ENCODE measurements around the gene TSSK3.

TSSK3 gene, protein sequence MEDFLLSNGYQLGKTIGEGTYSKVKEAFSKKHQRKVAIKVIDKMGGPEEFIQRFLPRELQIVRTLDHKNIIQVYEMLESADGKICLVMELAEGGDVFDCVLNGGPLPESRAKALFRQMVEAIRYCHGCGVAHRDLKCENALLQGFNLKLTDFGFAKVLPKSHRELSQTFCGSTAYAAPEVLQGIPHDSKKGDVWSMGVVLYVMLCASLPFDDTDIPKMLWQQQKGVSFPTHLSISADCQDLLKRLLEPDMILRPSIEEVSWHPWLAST

DNA sequence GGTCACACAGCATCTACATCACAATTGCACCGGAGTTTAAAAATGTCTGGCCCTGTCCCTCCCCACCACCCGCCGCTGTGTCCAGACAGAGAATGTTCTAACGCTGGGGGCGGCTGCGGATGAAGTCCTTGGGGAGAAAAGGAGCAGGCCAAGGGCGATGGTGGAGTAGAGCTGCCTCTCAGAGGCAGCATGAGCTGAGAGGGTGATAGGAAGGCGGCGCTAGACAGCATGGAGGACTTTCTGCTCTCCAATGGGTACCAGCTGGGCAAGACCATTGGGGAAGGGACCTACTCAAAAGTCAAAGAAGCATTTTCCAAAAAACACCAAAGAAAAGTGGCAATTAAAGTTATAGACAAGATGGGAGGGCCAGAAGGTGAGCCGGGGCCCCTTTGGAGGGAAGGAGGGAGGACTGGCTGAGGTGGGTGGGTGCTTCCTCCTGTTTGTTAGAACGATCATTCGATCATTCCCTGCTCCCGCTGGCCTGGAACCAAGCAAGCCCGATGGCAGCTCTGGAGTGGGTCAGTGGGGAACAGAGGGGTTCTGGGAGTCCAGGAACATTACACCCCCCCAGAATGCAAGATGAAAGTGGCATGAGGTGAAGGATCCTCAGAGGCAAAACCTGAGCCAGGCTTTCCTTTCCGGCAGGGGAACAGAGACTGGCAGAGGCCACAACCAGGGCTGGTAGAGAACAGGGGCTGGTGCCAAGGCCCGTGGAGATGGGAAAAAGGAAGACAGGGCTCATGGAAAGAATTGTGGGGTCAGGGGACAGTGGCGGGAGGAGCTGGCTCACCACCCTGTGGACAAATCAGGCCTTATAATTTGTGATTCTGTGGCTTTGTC, at the start of gene TSSK3, which contains the start of gene FAM229A:
Gene TSSK3, plus strand, starts transcription at position 66 of the 840 bp plus-strand sequence. Its CDS starts 163 bp downstream, at position 229.
Gene FAM229A, minus strand, starts transcription at position 12 of the 840 bp plus-strand sequence. CDS start 394 bp downstream, outside the sequence.
- DNase-seq = no peak

DNA sequence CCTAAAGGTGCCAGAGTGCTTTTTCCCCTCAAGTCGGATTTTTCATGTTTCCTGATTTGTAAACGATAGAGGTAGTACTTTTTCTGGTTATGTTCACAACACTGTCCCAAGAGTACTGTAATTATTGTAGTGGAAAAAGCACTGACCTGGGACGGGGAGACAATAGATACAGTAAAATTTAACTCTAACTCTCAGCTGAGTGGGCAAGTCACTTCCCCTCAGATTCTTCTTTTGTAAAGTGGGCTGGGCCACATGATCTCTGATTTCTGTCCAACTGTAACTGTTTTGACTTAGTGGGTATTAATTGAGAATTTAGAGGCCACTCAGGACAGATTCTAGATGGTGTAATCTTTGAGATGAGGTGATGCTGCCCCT, 45.4 kb upstream of the TSSK3 start:
- no peak for DNase-seq

DNA sequence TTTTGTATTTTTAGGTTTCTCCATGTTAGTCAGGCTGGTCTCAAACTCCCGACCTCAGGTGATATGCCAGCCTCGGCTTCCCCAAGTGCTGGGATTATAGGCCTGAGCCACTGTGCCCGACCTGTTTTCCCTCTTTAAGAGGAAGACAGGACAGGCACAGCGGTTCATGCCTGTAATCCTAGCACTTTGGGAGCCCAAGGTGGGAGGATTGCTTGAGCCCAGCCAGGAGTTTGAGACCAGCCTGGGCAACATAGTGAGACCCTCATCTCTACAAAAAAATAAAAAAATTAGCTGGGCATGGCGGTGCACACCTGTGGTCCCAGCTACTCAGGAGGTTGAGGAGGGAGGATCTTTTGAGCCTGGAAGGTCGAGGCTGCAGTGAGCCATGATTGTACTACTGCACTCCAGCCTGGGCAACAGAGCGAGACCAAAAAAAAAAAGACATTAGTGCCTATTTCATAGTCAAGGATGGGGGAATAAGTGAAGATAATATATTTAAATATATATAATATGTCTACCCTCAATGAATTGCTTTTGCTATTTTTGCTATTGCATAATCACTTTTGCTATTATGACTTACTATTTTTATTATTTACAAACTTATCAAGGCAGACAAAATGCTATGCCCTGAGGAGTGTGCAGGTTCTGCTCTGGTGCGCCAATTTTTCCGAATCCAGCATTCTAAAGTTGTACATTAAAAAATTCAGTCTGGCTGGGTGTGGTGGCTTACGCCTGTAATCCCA, 44.0 kb upstream of the TSSK3 start:
- no peak for DNase-seq

DNA sequence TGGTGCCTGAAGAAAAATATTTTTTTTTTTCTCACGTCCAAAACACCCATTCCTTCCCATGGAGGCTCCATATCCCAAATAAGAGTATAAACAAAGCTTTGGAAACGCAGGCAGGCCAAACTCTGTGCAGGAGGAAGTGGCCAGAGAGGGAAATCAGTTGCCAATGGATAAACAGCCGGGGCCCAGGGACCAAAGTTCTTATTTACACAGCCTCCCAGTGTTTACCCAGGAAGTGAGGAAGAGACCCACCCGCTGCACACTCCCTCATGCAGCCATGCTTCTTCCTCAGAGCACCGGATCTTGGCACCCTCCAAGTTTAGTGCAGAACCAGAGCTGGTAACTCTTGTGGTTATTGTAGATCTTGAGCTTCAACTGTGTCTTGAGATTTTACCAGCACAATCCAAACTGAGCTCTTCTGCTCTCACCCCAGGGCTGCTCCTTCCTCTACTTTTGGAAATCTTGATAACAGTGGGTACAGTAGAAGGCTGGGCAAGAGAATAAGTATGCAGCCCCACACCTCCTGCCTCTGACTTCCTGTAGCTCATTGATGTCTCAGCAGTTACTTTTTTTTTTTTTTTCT, 40.5 kb upstream of the TSSK3 start:
- no peak for DNase-seq

DNA sequence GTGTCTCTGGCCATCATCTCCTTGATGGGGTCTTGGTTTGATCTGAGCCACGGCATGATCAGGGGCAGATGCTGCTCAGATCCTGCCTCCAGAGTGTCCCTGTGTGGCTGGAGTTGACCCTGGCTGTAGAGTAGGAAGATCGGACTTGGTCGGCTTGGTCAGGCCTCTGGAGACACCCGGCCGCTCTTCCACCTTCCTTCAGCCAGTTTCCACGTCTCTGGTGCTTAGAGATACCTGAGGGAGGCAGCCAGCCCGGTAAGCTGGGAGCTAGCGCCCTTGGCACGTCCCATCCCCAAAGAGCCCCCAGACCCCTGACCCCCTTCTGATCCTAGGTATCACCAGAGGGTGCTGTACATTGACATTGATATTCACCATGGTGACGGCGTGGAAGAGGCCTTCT, 35.1 kb upstream of the TSSK3 start:
- no peak for DNase-seq

DNA sequence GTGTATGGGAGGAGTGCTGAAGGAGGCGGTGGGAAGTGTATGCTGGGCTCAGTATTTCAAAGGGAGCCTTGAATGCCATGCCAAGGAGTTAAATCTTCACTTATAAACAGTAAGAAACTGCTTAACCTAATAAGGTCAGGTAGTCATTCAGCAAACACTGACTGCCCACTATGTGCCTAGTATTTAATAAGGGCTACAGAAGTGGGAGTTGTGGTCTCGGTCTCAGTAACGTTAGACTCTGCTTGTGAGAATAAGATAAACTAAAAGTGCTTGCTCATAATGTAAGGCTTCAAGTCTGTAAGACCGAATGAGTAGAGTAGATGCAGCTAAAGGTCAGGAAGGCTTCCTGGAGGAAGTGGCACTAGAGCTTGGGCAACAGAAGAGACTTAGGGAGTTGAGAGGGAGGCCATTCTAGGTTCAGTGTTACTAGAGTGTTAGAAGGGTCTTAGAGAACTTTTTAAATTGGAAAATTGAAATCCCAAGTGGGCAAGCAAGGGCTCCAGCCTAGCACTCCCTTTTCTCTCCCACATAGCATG, 32.3 kb upstream of the TSSK3 start:
- no peak for DNase-seq

DNA sequence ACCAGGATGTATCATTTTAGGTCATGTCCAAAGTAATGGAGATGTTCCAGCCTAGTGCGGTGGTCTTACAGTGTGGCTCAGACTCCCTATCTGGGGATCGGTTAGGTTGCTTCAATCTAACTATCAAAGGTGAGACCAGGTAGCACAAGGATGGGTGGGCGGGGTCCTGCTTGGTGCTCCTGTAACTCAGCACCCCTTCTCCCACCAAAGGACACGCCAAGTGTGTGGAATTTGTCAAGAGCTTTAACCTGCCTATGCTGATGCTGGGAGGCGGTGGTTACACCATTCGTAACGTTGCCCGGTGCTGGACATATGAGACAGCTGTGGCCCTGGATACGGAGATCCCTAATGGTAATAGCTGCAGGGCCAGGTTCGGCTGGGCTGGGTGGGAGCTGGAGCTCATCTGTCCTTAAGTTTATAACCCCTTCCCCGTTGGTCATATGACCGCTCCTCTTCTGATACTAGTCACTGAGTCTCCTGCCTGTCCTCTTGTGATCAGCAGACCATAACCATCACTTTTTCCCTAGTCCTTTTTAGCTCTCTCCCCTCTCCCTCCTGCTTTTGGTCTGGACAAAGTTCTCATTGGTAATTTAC, 31.7 kb upstream of the TSSK3 start:
- DNase-seq = peak; percentile 6

DNA sequence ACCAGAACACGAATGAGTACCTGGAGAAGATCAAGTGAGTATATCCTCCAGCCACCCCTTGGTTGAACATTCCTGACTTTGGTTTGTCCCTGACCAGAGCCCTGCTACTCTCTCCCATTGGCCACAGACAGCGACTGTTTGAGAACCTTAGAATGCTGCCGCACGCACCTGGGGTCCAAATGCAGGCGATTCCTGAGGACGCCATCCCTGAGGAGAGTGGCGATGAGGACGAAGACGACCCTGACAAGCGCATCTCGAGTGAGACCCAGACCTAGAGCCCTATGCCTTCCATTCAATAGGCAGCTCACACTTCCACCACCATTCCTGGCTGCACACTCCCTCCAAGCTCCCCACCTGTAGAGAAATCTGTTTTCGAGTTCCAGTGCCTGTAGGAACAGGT, 30.8 kb upstream of the TSSK3 start:
- no peak for DNase-seq

DNA sequence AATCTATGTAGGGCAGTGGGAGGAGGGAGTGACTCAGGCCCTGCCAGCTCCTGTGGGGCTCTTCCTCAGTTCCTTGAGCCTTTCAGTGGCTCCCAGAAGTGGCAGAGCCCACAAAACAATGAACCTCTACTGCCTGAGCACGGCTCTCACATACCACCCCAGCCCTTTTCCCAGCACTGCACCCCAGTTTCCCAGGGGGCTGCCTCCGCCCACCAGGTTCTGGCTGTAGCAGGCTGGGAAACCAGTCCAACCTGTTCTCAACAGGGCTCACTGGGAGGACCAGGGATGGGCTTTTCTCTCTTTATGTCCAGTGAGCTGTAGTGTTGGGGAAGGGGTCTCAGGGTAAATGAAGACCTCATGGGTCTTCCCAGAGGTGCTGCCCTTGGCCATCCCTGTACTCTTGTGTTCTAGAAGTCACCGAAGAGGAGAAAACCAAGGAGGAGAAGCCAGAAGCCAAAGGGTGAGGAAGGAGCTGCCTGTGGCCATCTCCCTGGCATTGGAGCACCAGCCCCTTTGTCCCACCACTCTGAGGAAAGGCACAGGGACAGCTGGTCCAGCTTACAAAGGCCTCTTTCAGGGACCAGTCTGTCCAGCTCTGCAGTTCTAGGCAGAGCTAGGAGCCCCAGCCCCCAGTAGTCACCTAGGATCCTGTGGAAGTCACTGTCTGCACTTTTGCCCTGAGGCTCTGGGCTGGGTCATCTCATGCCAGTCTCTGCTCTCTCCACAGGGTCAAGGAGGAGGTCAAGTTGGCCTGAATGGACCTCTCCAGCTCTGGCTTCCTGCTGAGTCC, 29.9 kb upstream of the TSSK3 start:
- no peak for DNase-seq

DNA sequence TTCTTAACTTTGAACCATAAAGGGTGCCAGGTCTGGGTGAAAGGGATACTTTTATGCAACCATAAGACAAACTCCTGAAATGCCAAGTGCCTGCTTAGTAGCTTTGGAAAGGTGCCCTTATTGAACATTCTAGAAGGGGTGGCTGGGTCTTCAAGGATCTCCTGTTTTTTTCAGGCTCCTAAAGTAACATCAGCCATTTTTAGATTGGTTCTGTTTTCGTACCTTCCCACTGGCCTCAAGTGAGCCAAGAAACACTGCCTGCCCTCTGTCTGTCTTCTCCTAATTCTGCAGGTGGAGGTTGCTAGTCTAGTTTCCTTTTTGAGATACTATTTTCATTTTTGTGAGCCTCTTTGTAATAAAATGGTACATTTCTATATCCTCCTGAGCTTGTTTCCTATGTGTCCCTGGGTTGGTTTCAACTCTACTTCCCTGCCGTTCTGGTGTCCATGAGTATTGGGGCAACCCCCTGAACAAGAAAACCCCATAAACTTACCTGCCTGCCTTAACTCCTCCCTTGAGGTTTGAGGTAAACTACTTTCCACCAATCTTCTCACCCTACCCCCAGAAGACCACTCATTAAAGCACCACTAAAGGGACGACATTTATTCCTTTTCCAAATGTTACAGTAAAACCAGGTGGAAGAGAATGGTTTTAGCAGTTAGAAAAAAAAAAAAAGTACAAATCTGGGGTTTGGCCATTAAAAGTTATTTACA, 28.9 kb upstream of the TSSK3 start:
- no peak for DNase-seq

DNA sequence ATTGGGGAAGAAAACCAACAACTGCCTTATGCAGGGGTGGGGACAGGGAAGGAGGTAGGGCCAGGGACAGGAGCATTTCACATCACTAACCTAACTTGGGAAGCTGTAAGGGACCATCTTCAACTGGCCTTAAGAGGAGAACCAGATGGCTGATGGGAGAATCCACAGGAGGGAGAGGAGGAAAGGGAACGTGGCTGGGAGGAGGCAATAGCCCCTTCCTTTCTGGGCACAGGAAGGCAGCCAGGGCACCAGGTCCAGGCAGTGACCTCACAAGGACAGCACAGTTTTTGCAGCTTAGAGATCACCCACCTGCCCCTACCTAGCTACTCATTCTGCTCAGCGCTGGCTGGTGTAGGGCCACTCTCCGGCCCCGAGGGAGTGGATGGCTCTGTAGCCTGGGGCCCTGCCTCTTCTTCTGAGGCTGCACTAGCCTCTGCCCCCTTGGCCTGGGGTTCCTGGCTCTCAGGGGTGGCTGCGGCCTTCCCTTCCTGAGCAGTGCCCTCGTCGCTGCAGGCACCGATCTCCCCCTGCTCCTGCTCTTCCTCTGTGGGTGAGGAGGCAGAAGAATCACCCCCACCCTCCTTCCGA, 28.0 kb upstream of the TSSK3 start:
- peak; percentile 26 for DNase-seq

DNA sequence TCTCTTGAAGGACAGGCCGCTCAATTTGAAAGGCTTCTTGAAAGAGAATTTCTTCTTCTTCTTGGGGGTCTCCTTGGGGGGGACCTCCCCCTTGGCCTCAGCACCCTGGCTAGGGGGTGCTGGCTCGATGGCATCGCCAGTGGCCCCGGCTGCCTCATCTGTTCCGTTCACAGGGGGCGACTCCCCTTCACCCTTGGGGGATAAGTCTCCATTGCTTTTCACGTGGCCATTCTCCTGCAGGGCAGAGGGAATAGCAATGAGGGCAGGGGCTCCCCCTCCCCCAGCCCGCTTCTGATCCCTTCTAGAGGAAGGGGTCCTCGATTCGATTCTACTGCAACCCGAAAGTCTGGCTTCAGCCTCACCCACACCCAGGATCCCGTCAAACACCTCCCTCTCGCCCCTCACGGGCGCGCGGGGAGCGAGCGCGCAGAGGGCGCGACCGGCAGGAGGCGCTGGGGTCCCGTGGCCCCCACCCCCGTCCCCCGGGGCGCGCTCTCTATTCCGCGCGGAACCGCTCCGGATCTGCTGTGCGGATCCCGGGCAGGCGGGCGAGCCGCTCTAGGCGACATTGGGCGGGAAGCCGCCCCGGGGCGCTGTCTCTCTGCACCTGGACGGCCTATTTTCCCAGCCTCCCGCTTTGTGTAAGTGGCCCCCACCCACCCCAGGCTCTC, 27.3 kb upstream of the TSSK3 start:
- peak; percentile 66 for DNase-seq

DNA sequence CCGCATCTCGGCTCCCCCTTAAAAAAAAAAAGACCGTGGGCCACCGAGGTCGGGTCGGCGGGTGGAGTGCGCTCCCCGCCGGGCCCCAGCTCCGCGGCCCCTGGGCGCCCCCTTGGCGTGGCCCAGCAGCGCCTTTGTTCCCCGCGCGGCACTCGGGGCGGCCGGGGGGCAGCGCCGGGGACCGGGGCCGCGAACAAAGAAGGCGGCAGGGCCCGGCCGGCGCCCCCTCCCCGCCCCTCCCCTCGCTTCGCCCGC, 26.9 kb upstream of the TSSK3 start:
- DNase-seq = no peak

DNA sequence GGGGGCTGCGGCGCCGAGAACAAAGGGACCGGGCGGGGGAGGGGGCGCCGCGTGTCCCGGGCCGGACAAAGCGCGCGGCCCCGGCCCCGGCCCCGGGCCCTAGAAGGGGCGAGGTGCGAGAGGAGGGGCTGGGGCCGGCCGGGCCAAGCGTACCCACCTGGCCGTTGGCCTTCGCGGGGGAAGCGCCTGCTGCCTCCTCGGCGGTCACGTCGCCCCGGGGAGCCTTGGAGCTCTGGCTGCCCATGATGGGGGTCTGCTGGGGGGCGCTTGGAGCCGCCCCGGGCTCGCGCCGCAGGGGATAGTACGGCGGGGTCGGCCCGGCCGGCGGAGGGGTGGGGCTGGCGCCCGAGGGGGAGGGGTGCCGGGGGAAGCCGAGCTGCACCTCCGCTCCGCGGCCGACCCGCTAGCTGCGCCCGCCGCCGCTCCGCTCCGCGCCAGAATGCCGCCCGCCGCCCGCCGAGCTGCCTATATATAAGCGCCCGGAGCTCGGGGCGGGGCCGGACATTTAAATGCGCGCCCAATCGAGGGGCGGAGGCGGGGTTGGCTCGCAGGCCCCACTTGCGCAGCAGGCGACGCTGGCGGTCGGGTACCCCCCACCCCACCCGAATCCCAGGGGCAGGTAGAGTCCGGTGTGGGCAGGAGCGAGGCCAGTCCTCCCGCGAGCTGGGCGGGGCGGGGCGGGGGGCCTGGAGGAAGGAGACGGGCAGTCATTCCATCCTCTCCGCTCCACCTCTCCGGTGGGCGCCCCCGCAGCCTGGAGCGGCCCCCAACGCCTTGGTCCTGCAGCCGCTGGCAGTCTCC, 26.3 kb upstream of the TSSK3 start, which contains the start of gene MARCKSL1:
Gene MARCKSL1, minus strand, starts transcription at position 444 of the 801 bp plus-strand sequence. Its CDS starts 200 bp downstream, at position 244.
- DNase-seq = peak; percentile 89

DNA sequence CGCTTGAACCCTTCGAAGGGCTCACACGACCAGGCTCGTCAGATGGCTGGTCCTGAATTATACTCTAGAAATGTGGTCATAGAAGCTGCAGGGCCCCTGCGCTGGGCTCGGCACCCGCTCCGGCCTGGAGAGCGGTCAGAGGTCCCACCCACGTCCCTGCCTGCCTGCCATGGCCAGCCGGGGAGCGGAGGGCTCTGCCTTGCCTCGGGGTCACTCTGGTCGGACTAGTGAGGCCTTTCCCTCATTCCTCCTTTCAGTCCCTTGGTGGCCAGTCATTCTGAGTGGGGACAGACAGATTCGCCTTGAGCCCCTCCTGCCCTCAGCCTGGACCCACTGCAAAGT, 25.8 kb upstream of the TSSK3 start:
- DNase-seq = no peak

DNA sequence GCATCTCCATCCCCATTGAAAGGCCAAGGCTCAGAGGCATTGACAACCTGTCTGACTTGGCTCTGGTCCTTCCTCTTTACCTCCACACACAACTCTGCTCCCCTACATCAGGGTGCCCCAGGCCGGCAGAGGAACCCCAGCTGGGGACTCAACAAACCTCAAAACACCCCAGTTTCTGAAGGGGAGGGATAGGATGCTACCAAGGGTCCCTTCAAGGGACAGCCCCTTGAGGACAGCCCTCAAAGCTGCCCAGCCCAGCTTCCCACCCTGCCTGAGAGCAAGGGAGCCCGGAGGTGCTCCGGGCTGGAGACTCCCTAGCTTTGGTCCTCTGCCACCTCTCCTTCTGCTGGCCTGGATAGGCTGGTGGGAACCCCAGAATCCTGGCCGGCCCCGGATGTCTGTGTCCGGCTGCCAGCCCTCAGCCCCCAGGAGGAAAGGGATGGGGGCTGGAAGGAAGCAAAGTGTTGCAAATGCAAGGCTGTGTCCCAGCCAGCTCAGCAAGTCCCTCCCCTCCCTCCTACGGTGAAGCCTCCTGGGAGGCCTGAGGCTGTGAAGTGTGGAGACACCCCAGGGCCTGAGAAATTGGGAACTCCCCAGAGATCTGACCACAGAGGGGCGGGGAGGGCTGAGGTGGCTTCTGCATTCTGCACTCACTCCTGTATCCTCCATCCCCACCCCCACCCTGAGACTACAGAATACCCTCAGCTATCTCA, 25.2 kb upstream of the TSSK3 start:
- DNase-seq = no peak

DNA sequence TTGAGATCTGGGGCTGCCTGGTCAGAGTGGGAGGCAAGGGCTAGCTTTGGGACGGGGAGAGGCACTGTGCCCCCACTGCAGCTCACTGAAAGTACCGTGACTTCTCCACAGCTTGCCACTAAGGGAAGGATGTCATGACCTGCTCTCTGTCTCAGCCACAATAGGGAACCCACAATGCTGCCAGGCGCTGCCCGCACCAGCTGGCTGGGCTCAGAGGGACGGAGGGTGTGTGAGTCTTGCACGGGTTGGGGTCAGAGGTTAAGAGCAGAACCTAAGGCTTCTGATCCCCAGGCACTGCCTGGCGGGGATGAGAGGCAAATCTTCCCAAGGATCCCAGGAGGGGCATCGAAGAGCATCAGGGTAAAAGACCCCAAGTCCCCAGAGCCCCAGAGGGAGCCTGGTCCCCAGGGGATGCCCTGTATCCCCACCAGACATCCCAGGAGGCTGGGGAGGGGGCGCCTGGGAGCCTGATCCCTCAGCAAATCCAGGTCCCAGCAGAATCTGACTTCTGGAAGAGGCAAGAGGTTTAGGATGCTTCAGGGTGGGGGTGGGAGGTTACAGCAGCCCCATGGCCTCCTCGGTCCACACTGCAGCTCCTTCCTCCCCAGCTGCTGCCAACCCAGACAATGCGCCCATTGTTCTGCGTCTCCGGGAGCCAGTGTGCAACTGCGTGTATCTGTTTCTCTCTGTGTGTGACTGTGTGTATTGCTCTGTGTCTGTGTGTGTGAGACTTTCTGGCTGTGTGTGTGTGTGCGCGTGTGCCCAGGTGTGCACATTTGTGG, 24.3 kb upstream of the TSSK3 start:
- DNase-seq = peak; percentile 58

DNA sequence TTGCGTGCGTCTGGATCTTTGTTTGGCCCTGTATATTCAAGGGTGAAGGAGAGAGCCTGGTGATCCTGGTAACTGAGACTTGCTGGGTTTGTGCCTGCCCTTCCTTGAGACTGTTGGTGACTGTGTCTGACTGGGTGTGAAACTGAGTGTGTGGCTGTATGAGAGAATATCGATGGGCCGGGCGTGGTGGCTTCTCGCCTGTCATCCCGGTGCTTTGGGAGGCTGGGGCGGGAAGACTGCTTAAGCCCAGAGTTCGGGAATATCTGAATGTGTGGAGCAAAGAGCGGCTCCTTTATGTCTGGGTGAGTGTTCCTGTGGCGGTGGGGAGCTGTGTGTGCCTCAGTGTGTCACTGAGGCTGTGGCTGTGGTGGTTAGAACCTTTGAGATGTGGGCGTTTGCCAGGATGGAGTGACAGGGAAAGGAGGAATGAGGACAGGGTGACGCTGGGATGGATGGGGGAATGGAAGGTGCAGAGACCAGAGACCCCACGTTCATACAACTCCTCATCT, 23.6 kb upstream of the TSSK3 start:
- DNase-seq = peak; percentile 23

Data from left hindlimb (tissue), 1 donor.